ENCODE data around the gene MIPEP. TPM values are rescaled to one million over a fixed set of nuclear protein-coding genes. Genes with fewer than 3 reads are reported as not detected.

Gene MIPEP
- total and polyA plus RNA-seq, 10 of the 15 experiments (the other 5 are each of a cell fraction or from before 2014, with no cell fraction given): 15.6 to 56.2 (median 29.8) TPM

- ATAC-seq (no peak), DNase-seq (ENCODE audit: low read depth, low spot score) (no peak), FAIRE-seq (no peak)
- intact Hi-C loops (cut with micrococcal nuclease; ENCODE audit: unreplicated experiment): no loop called here
- Histone ChIP-seq H3K9ac (ENCODE audit: control insufficient read depth, insufficient read depth, low read length) (no peak overlapping the region), H3K4me2 (ENCODE audit: control insufficient read depth, insufficient read depth) (no peak overlapping the region), H4K20me1 (ENCODE audit: control insufficient read depth, insufficient read depth) (no peaks in the 10 kb centered on the region), H3K79me2 (ENCODE audit: control insufficient read depth, insufficient read depth, low read length) (no peaks in the 10 kb centered on the region), H3K27me3 (replicated peaks in 1 of 2; ENCODE audit: control insufficient read depth in 2 of 2, insufficient read depth in 2 of 2, low read length in 1 of 2) (no peaks in the 10 kb centered on the region), H3K36me3 (ENCODE audit: control insufficient read depth in 2 of 2, insufficient read depth in 2 of 2, low read length in 1 of 2) (no peaks in the 10 kb centered on the region; a peak in 1 of 4 replicates), H2AFZ (ENCODE audit: control insufficient read depth, low read depth, low read length) (no peak overlapping the region), H3K9me3 (replicated peaks; ENCODE audit: control insufficient read depth, insufficient read depth, low read length) (no peaks in the 10 kb centered on the region), H3K4me3 (no peak overlapping the region), H3K27ac (ENCODE audit: control insufficient read depth, insufficient read depth) (no peak overlapping the region), H3K4me1 (ENCODE audit: control insufficient read depth, insufficient read depth, low read length) (peaks cover 11% of the 10 kb centered on the region)
- no TSS peak for BruUV-seq (replicated peaks)
- in situ Hi-C loops (cut with MboI): no loop called here
- ChIA-PET CTCF (interaction anchor here (0.7 kb wide), 1 partner anchor 24 kb away, joined by 3 read pairs; no protein-coding TSS in a partner anchor), RAD21 (ENCODE audit: unreplicated experiment) (no interaction called here), POLR2A (no interaction called here), SMC1A (ENCODE audit: uncharacterized antibody, unreplicated experiment) (no interaction called here)
- TF ChIP-seq TCF12 (IDR thresholded peaks at IDR 0.05; ENCODE audit: low read depth, low read length) (no peak), RB1 (IDR thresholded peaks at IDR 0.05; ENCODE audit: borderline replicate concordance) (no peak), E4F1 (IDR thresholded peaks at IDR 0.05; ENCODE audit: borderline replicate concordance, partially characterized antibody) (no peak), CREB1 (IDR thresholded peaks at IDR 0.05; ENCODE audit: low read depth) (no peak), CREM (IDR thresholded peaks at IDR 0.05; ENCODE audit: low read depth) (no peak), EP300 (IDR thresholded peaks at IDR 0.05; ENCODE audit: borderline replicate concordance in 1 of 2, control insufficient read depth in 1 of 2, low read depth in 2 of 2, low read length in 2 of 2) (no peak), HDAC2 (IDR thresholded peaks at IDR 0.05) (no peak), BCL11A (IDR thresholded peaks at IDR 0.05; ENCODE audit: low read depth, low read length) (no peak), CBX3 (IDR thresholded peaks at IDR 0.05; ENCODE audit: borderline replicate concordance, low read depth) (no peak), NBN (IDR thresholded peaks at IDR 0.05) (no peak), BHLHE40 (IDR thresholded peaks at IDR 0.05; ENCODE audit: borderline replicate concordance in 1 of 2, low read depth in 2 of 2, low read length in 1 of 2) (no peak), RAD51 (IDR thresholded peaks at IDR 0.05) (no peak), ZSCAN29 (IDR thresholded peaks at IDR 0.05) (no peak), IKZF1 (conservative IDR thresholded peaks at IDR 0.05) (no peak), PAX8 (IDR thresholded peaks at IDR 0.05) (no peak), POU2F2 (IDR thresholded peaks at IDR 0.05; ENCODE audit: borderline replicate concordance, low read depth, low read length) (no peak), ATF2 (IDR thresholded peaks at IDR 0.05; ENCODE audit: low read length) (no peak)
- WGBS (ENCODE audit: insufficient coverage, insufficient replicate concordance, low lambda C conversion rate, missing lambda C conversion rate): 80% methylated on average over 3 of the region's 3 CpGs
Observed at GRCh38 chr13:23786607-23787006, 102.6 kb downstream of the MIPEP start.

All from GM12878 (cell line).